Measurements from ENCODE around the gene HNRNPH3. TPM values are rescaled to one million over a fixed set of nuclear protein-coding genes. Genes with fewer than 3 reads are reported as not detected.
A peak's percentile ranks its signal among the peaks of the same experiment; 100 is the strongest.

The HNRNPH3 gene
- total RNA-seq, 4 donors from 2014 or later, result 30.6 to 63.4 (median 56.3) TPM

GRCh38 chr10:68332259-68333057 is 594 bp downstream of the HNRNPH3 start, which contains the start of gene PBLD:
TSS of gene PBLD (minus strand) at chr10:68332928. CDS start at chr10:68306844, 26,084 bp downstream.
- Histone ChIP-seq H3K27me3 (no peaks in the 10 kb centered on the region), H3K4me1 (peaks cover 0 to 68% (median 15%) of the 10 kb centered on the region in 3 donors), H3K36me3 (no peaks in the 10 kb centered on the region), H3K27ac (peak within 1 kb of the TSS; percentile 96 to 99 (median 98)), H3K4me3 (peak within 1 kb of the TSS; percentile 81 to 91), H3K9me3 (no peaks in the 10 kb centered on the region)
- peak; percentile 22 for ATAC-seq
- TF ChIP-seq POLR2AphosphoS5 (IDR thresholded peaks at IDR 0.05) (peak; percentile 71), POLR2A (IDR thresholded peaks at IDR 0.05) (peak; percentile 54 to 65), EP300 (IDR thresholded peaks at IDR 0.05) (no peak), CTCF (IDR thresholded peaks at IDR 0.05) (peak in 3 of 4 experiments; percentile 49 to 61 (median 52))
- 0% methylated on average over 6 of the region's 51 CpGs for WGBS, 2 donors (ENCODE audit: low coverage in 1 of 2)

- no peak for TF ChIP-seq CTCF (IDR thresholded peaks at IDR 0.05)
- no peak for TF ChIP-seq POLR2AphosphoS5 (IDR thresholded peaks at IDR 0.05)
- TF ChIP-seq EP300 (IDR thresholded peaks at IDR 0.05), result no peak
- TF ChIP-seq POLR2A (IDR thresholded peaks at IDR 0.05), result no peak
- Histone ChIP-seq H3K9me3 (no peaks in the 10 kb centered on the region), H3K36me3 (no peaks in the 10 kb centered on the region), H3K27ac (peak overlapping the region; percentile 96 to 99 (median 98)), H3K27me3 (no peaks in the 10 kb centered on the region), H3K4me3 (peak overlapping the region; percentile 81 to 91), H3K4me1 (peaks cover 2 to 70% (median 20%) of the 10 kb centered on the region in 3 donors)
- no peak for ATAC-seq
- WGBS, 2 donors (ENCODE audit: low coverage in 1 of 2), result 1 to 3% methylated on average over 9 to 10 of the region's 10 CpGs
Observed at GRCh38 chr10:68333058-68333395, 1.2 kb downstream of the HNRNPH3 start.

GRCh38 chr10:68333440-68334431 is 1.9 kb downstream of the HNRNPH3 start:
- no peak for ATAC-seq
- Histone ChIP-seq H3K4me1 (peaks cover 7 to 70% (median 20%) of the 10 kb centered on the region in 3 donors), H3K36me3 (peaks cover 4 to 5% of the 10 kb centered on the region in 2 donors)

More at GRCh38 chr10:68333440-68334431, 1.9 kb downstream of the HNRNPH3 start:
- Histone ChIP-seq H3K9me3 (no peaks in the 10 kb centered on the region), H3K4me3 (peak overlapping the region; percentile 81 to 91), H3K27me3 (no peaks in the 10 kb centered on the region), H3K27ac (peak overlapping the region; percentile 96 to 99 (median 98))
- 0 to 2% methylated on average over 10 of the region's 10 CpGs for WGBS, 2 donors (ENCODE audit: low coverage in 1 of 2)
- no peak for TF ChIP-seq POLR2A (IDR thresholded peaks at IDR 0.05)
- TF ChIP-seq EP300 (IDR thresholded peaks at IDR 0.05), result no peak
- TF ChIP-seq CTCF (IDR thresholded peaks at IDR 0.05), result no peak
- no peak for TF ChIP-seq POLR2AphosphoS5 (IDR thresholded peaks at IDR 0.05)
